OCI-LY7 (cell line): ENCODE results near the gene TRIM46.
"Not testable (repeated sequence)": the region's sequence is repeated elsewhere in the genome, so short reads cannot be mapped to it uniquely, and the experiment has no call there.

Experiments used
- CTCF ChIP-seq: fragments of 200-600 bp; sonication (generic); conservative IDR thresholded peaks from 2 replicates; pipeline ENCODE4 v1.5.1; 2014; ENCODE audit warnings: mild to moderate bottlenecking, antibody characterized with exemption, low read length, moderate library complexity, mixed read lengths
- EZH2phosphoT487 ChIP-seq: fragments of 200-600 bp; sonication (generic); IDR thresholded peaks from 2 replicates; pipeline ENCODE4 v1.6.1; 2018; ENCODE audit warnings: low read depth, borderline replicate concordance, mild to moderate bottlenecking, mixed run types, antibody characterized with exemption, low read length, moderate library complexity, mixed read lengths

- TF ChIP-seq CTCF, EZH2phosphoT487: not testable (repeated sequence)
Measured at GRCh38 chr1:155189926-155190325, 16.3 kb downstream of the TRIM46 start.
